HCT116 (cell line): Measurements from ENCODE around the gene RACGAP1. TPM values are rescaled to one million over a fixed set of nuclear protein-coding genes. Genes with fewer than 3 reads are reported as not detected.

ENCODE experiments used
- ATAC-seq: fragments of 200-7000 bp; cut with Tn5 transposase; 2 replicates; pipeline ENCODE4 v1.9.1; 2020; ENCODE audit warnings: mild to moderate bottlenecking, moderate library complexity
- BruUV-seq: library from RNA; stranded (reverse); fragments of 400-500 nt; replicated peaks from 2 replicates; lab custom pipeline; 2021; lab: Mats Ljungman, UMichigan
- CTCF ChIA-PET: fragments of 300-600 bp; sonication (Branson Sonifier 250); formaldehyde crosslinking; loops from one replicate; lab custom pipeline; 2021; ENCODE audit warnings: antibody characterized with exemption; lab: Charles Lee
- POLR2A ChIA-PET: fragments of 300-600, 350-600 bp; sonication (Branson Sonifier 250); formaldehyde crosslinking; loops from one replicate; lab custom pipeline; 2021; ENCODE audit warnings: antibody characterized with exemption; lab: Charles Lee
- RAD21 ChIA-PET, 2 experiments: fragments of 300-600 bp; sonication (Branson Sonifier 250); formaldehyde crosslinking; loops; one replicate each; lab custom pipeline; 2023; ENCODE audit warnings: low total read pairs in 2 of 2; ENCODE audit not compliant: uncharacterized antibody in 2 of 2, unreplicated experiment in 2 of 2, low non-redundant PET in 1 of 2; lab: Charles Lee
- DNase-seq: peaks from one replicate; pipeline ENCODE4 v3.0.0-alpha.2; 2010; ENCODE audit warnings: low read depth, low spot score
- H2AFZ ChIP-seq: fragments of 200-600 bp; shearing (Covaris generic), sonication (generic); 2 replicates; pipeline ENCODE4 v1.6.1; 2017; ENCODE audit warnings: low read depth, mixed run types, mixed read lengths, antibody characterized with exemption, low read length; ENCODE audit not compliant: poor library complexity, severe bottlenecking
- H3K27ac ChIP-seq: 2 replicates; pipeline ENCODE4 v1.5.1; 2012; ENCODE audit warnings: low read depth, low read length
- H3K27me3 ChIP-seq: fragments of 200-600 bp; sonication (generic); 2 replicates; pipeline ENCODE4 v1.6.1; 2016; ENCODE audit warnings: mixed run types, low read length, mixed read lengths; ENCODE audit not compliant: insufficient read depth
- H3K36me3 ChIP-seq, 2 experiments: fragments of 200-500 bp in 1 of 2; fragments of 200-600 bp in 1 of 2; sonication (Bioruptor generic) in 1 of 2; sonication (generic) in 1 of 2; 2 replicates each; pipeline versions ENCODE4 v1.5.1 to v1.6.1; 2014 to 2016; ENCODE audit warnings: low read length in 2 of 2, inconsistent platforms in 1 of 2, mixed read lengths in 1 of 2, mixed run types in 1 of 2; ENCODE audit not compliant: insufficient read depth in 2 of 2, control insufficient read depth in 1 of 2
- H3K4me1 ChIP-seq, 2 experiments: fragments of 200-600 bp in 1 of 2; sonication (generic) in 1 of 2; 2 replicates each; pipeline versions ENCODE4 v1.5.1 to v1.6.1; 2012 to 2017; ENCODE audit warnings: low read length in 2 of 2, inconsistent platforms in 1 of 2, mild to moderate bottlenecking in 1 of 2, mixed read lengths in 1 of 2, mixed run types in 1 of 2, moderate library complexity in 1 of 2; ENCODE audit not compliant: insufficient read depth in 2 of 2, control insufficient read depth in 1 of 2
- H3K4me2 ChIP-seq: fragments of 200-600 bp; sonication (generic); 2 replicates; pipeline ENCODE4 v1.6.1; 2017; ENCODE audit warnings: mixed run types, low read length, mixed read lengths
- H3K4me3 ChIP-seq, 2 experiments: fragments of 200-600 bp in 1 of 2; sonication (generic) in 1 of 2; replicated peaks in 1 of 2; 2 replicates each; pipeline ENCODE4 v1.5.1; 2011 to 2016; ENCODE audit warnings: low read length in 2 of 2, control low read depth in 1 of 2, low read depth in 1 of 2, mild to moderate bottlenecking in 1 of 2, mixed read lengths in 1 of 2, mixed run types in 1 of 2
- H3K79me2 ChIP-seq: fragments of 200-600 bp; sonication (generic); 2 replicates; pipeline ENCODE4 v1.6.1; 2017; ENCODE audit warnings: mild to moderate bottlenecking, mixed run types, low read length, moderate library complexity, mixed read lengths; ENCODE audit not compliant: insufficient read depth
- H3K9ac ChIP-seq: fragments of 200-600 bp; sonication (generic); 2 replicates; pipeline ENCODE4 v1.6.1; 2016; ENCODE audit warnings: low read length, mixed read lengths
- H3K9me2 ChIP-seq: fragments of 200-600 bp; sonication (generic), shearing (Covaris generic); 2 replicates; pipeline ENCODE4 v1.6.1; 2017; ENCODE audit warnings: mixed run types, mild to moderate bottlenecking, moderate library complexity; ENCODE audit not compliant: insufficient read depth
- H3K9me3 ChIP-seq, 2 experiments: fragments of 200-500 bp in 1 of 2; fragments of 200-600 bp in 1 of 2; sonication (Bioruptor generic) in 1 of 2; sonication (generic) in 1 of 2; 2 replicates each; pipeline ENCODE4 v1.6.1; 2014 to 2017; ENCODE audit warnings: low read length in 2 of 2, mixed read lengths in 2 of 2, inconsistent platforms in 1 of 2, low read depth in 1 of 2, mild to moderate bottlenecking in 1 of 2, mixed run types in 1 of 2, moderate library complexity in 1 of 2; ENCODE audit not compliant: control insufficient read depth in 1 of 2, insufficient read depth in 1 of 2
- H4K20me1 ChIP-seq: fragments of 200-600 bp; sonication (generic), shearing (Covaris generic); 2 replicates; pipeline ENCODE4 v1.6.1; 2017; ENCODE audit warnings: mixed run types, mild to moderate bottlenecking, moderate library complexity; ENCODE audit not compliant: insufficient read depth
- ATF3 ChIP-seq: IDR thresholded peaks from 2 replicates; pipeline ENCODE4 v1.6.1; 2012
- CBX3 ChIP-seq: IDR thresholded peaks from 2 replicates; pipeline ENCODE4 v1.6.1; 2012; ENCODE audit warnings: low read depth
- CEBPB ChIP-seq: IDR thresholded peaks from 2 replicates; pipeline ENCODE4 v1.6.1; 2012; ENCODE audit warnings: low read depth
- CTCF ChIP-seq, 3 experiments: fragments of 200-600 bp in 1 of 3; sonication (generic) in 1 of 3; IDR thresholded peaks in 2 of 3; conservative IDR thresholded peaks in 1 of 3; 2 replicates each; pipeline ENCODE4 v1.5.1; 2012 to 2017; ENCODE audit warnings: low read depth in 2 of 3, low read length in 2 of 3, antibody characterized with exemption in 1 of 3, borderline replicate concordance in 1 of 3, control low read depth in 1 of 3, mild to moderate bottlenecking in 1 of 3, mixed read lengths in 1 of 3, mixed run types in 1 of 3, moderate library complexity in 1 of 3; ENCODE audit not compliant: insufficient read depth in 1 of 3
- EZH2 ChIP-seq: fragments of 200-600 bp; sonication (generic); IDR thresholded peaks from 2 replicates; pipeline ENCODE4 v1.6.1; 2017; ENCODE audit warnings: antibody characterized with exemption, mixed run types
- EZH2phosphoT487 ChIP-seq: fragments of 200-600 bp; IDR thresholded peaks from 2 replicates; pipeline ENCODE4 v1.6.1; 2018; ENCODE audit warnings: antibody characterized with exemption, borderline replicate concordance
- FOSL1 ChIP-seq: IDR thresholded peaks from 2 replicates; pipeline ENCODE4 v1.6.1; 2012; ENCODE audit warnings: low read depth
- JUND ChIP-seq: IDR thresholded peaks from 2 replicates; pipeline ENCODE4 v1.6.1; 2012
- MAX ChIP-seq: IDR thresholded peaks from 2 replicates; pipeline ENCODE4 v1.6.1; 2012
- POLR2A ChIP-seq: IDR thresholded peaks from 2 replicates; pipeline ENCODE4 v1.7.0; 2011; ENCODE audit warnings: borderline replicate concordance; ENCODE audit not compliant: insufficient read depth, insufficient read length; ENCODE audit errors: extremely low read depth
- POLR2AphosphoS5 ChIP-seq: IDR thresholded peaks from 2 replicates; pipeline ENCODE4 v1.6.1; 2011; ENCODE audit warnings: mild to moderate bottlenecking, low read depth, low read length, moderate library complexity
- RAD21 ChIP-seq: IDR thresholded peaks from 2 replicates; pipeline ENCODE4 v1.6.1; 2012; ENCODE audit warnings: low read depth, mild to moderate bottlenecking
- REST ChIP-seq: IDR thresholded peaks from 2 replicates; pipeline ENCODE4 v1.6.1; 2012; ENCODE audit warnings: low read depth
- ZBTB33 ChIP-seq: IDR thresholded peaks from 2 replicates; pipeline ENCODE4 v1.6.1; 2011; ENCODE audit warnings: mild to moderate bottlenecking, low read length, moderate library complexity; ENCODE audit not compliant: insufficient replicate concordance; ENCODE audit errors: extremely low read depth
- ZNF274 ChIP-seq: fragments of 200-500 bp; sonication (Bioruptor generic); IDR thresholded peaks from 2 replicates; pipeline ENCODE4 v1.6.1; 2014; ENCODE audit warnings: mild to moderate bottlenecking, low read depth, low read length, inconsistent platforms
- intact Hi-C: fragments of 100-400 bp; cut with micrococcal nuclease; formaldehyde crosslinking; loops from 2 replicates; pipeline ENCODE4 v1.10.0; 2022
- total RNA-seq: library from RNA; stranded (reverse); gene quantifications from one replicate; pipeline ENCODE4 v1.2.1, GENCODE V29; 2021; ENCODE audit not compliant: unreplicated experiment

The RACGAP1 gene
- total RNA-seq, 1 experiment from 2014 or later = 147 TPM

GRCh38 chr12:49939707-49940106, 85.6 kb downstream of the RACGAP1 start:
- DNase-seq (no peak), ATAC-seq (no peak)
- intact Hi-C loops = no loop called here
- Histone ChIP-seq H3K4me2 (no peak overlapping the region), H3K9me2 (no peaks in the 10 kb centered on the region), H3K27me3 (no peaks in the 10 kb centered on the region), H3K4me3 (no peak overlapping the region), H3K9ac (no peak overlapping the region), H3K36me3 (no peaks in the 10 kb centered on the region), H3K4me1 (no peaks in the 10 kb centered on the region; a peak in 1 of 4 replicates), H3K9me3 (no peaks in the 10 kb centered on the region), H3K79me2 (no peaks in the 10 kb centered on the region), H3K27ac (no peak overlapping the region), H4K20me1 (no peaks in the 10 kb centered on the region), H2AFZ (no peak overlapping the region)
- ChIA-PET POLR2A (no interaction called here), CTCF (interaction anchor here (0.6 to 0.9 kb wide), 2 partner anchors 26 to 1278 kb away, joined by 3 to 4 read pairs; partner anchors contain the start of gene POU6F1), RAD21 (no interaction called here)
- BruUV-seq = no TSS peak
- TF ChIP-seq CBX3 (no peak), CTCF (IDR thresholded peaks at IDR 0.05 in 2 of 3, conservative IDR thresholded peaks at IDR 0.05 in 1 of 3; ENCODE audit: borderline replicate concordance in 1 of 3, insufficient read depth in 1 of 3, low read depth in 2 of 3, low read length in 2 of 3) (no peak), POLR2A (no peak), ZBTB33 (no peak), MAX (no peak), EZH2phosphoT487 (no peak), ZNF274 (no peak), REST (no peak), EZH2 (no peak), FOSL1 (no peak), JUND (no peak), CEBPB (no peak), POLR2AphosphoS5 (no peak), RAD21 (no peak), ATF3 (no peak)
